HEK293 (cell line): ENCODE results near the gene SFT2D2.
A peak's percentile ranks its signal among the peaks of the same experiment; 100 is the strongest.

Experiments
- GFI1B ChIP-seq: fragments of 450-650 bp; formaldehyde crosslinking; IDR thresholded peaks from 2 replicates; pipeline ENCODE4 v1.5.1; 2016; ENCODE audit warnings: missing biosample characterization, missing genetic modification characterization
- GLI4 ChIP-seq: fragments of 450-650 bp; formaldehyde crosslinking; IDR thresholded peaks from 2 replicates; pipeline ENCODE4 v1.5.1; 2016; ENCODE audit warnings: missing biosample characterization, missing genetic modification characterization
- IKZF3 ChIP-seq: fragments of 450-650 bp; IDR thresholded peaks from 2 replicates; pipeline ENCODE4 v1.5.0; 2018; ENCODE audit warnings: missing biosample characterization, mild to moderate bottlenecking, missing genetic modification characterization, moderate library complexity
- KLF9 ChIP-seq: fragments of 450-650 bp; formaldehyde crosslinking; IDR thresholded peaks from 2 replicates; pipeline ENCODE4 v1.5.1; 2016; ENCODE audit warnings: missing biosample characterization, missing genetic modification characterization, low read depth
- PRDM1 ChIP-seq: fragments of 450-650 bp; formaldehyde crosslinking; IDR thresholded peaks from 2 replicates; pipeline ENCODE4; 2016; ENCODE audit warnings: missing biosample characterization, missing genetic modification characterization
- REPIN1 ChIP-seq: fragments of 450-650 bp; formaldehyde crosslinking; IDR thresholded peaks from 2 replicates; pipeline ENCODE4 v1.5.1; 2017; ENCODE audit warnings: missing biosample characterization, missing genetic modification characterization, low read depth
- YY1 ChIP-seq: fragments of 450-650 bp; formaldehyde crosslinking; IDR thresholded peaks from 2 replicates; pipeline ENCODE4 v1.5.1; 2018; ENCODE audit warnings: missing biosample characterization, missing genetic modification characterization
- ZBTB17 ChIP-seq: fragments of 450-650 bp; formaldehyde crosslinking; IDR thresholded peaks from 2 replicates; pipeline ENCODE4 v1.5.1; 2016; ENCODE audit warnings: missing biosample characterization, missing genetic modification characterization
- ZBTB21 ChIP-seq: fragments of 450-650 bp; formaldehyde crosslinking; IDR thresholded peaks from 2 replicates; pipeline ENCODE4 v1.5.1; 2017; ENCODE audit warnings: missing biosample characterization, missing genetic modification characterization
- ZBTB48 ChIP-seq: fragments of 450-650 bp; formaldehyde crosslinking; IDR thresholded peaks from 2 replicates; pipeline ENCODE4 v1.5.1; 2016; ENCODE audit warnings: missing biosample characterization, missing genetic modification characterization
- ZEB2 ChIP-seq: fragments of 450-650 bp; formaldehyde crosslinking; IDR thresholded peaks from 2 replicates; pipeline ENCODE4 v1.5.1; 2016; ENCODE audit warnings: missing biosample characterization, missing genetic modification characterization
- ZNF155 ChIP-seq: fragments of 450-650 bp; formaldehyde crosslinking; IDR thresholded peaks from 2 replicates; pipeline ENCODE4 v1.5.1; 2016; ENCODE audit warnings: missing biosample characterization, missing genetic modification characterization
- ZNF184 ChIP-seq: fragments of 450-650 bp; IDR thresholded peaks from 2 replicates; pipeline ENCODE4 v1.5.1; 2018; ENCODE audit warnings: missing biosample characterization, mild to moderate bottlenecking, missing genetic modification characterization
- ZNF221 ChIP-seq: fragments of 450-650 bp; formaldehyde crosslinking; IDR thresholded peaks from 2 replicates; pipeline ENCODE4 v1.5.1; 2017; ENCODE audit warnings: missing biosample characterization, missing genetic modification characterization, borderline replicate concordance
- ZNF335 ChIP-seq: fragments of 450-650 bp; formaldehyde crosslinking; conservative IDR thresholded peaks from 2 replicates; pipeline ENCODE4 v1.5.1; 2016; ENCODE audit warnings: missing biosample characterization, missing genetic modification characterization
- ZNF394 ChIP-seq: fragments of 450-650 bp; formaldehyde crosslinking; IDR thresholded peaks from 2 replicates; pipeline ENCODE4 v1.5.1; 2016; ENCODE audit warnings: missing biosample characterization, missing genetic modification characterization, mild to moderate bottlenecking, moderate library complexity, borderline replicate concordance
- ZNF48 ChIP-seq: fragments of 450-650 bp; formaldehyde crosslinking; IDR thresholded peaks from 2 replicates; pipeline ENCODE4 v1.5.1; 2016; ENCODE audit warnings: missing biosample characterization, missing genetic modification characterization
- ZNF558 ChIP-seq: fragments of 450-650 bp; formaldehyde crosslinking; IDR thresholded peaks from 2 replicates; pipeline ENCODE4 v1.5.1; 2016; ENCODE audit warnings: missing biosample characterization, missing genetic modification characterization
- ZNF560 ChIP-seq: fragments of 450-650 bp; formaldehyde crosslinking; IDR thresholded peaks from 2 replicates; pipeline ENCODE4 v1.5.1; 2017; ENCODE audit warnings: missing biosample characterization, missing genetic modification characterization, borderline replicate concordance
- ZNF626 ChIP-seq: fragments of 450-650 bp; sonication (Bioruptor Pico); formaldehyde crosslinking; IDR thresholded peaks from 2 replicates; pipeline ENCODE4 v1.5.1; 2018; ENCODE audit warnings: missing biosample characterization, missing genetic modification characterization, inconsistent platforms
- ZNF660 ChIP-seq: fragments of 450-650 bp; IDR thresholded peaks from 2 replicates; pipeline ENCODE4 v1.5.1; 2018; ENCODE audit warnings: missing biosample characterization, mild to moderate bottlenecking, missing genetic modification characterization
- ZNF76 ChIP-seq: fragments of 450-650 bp; formaldehyde crosslinking; IDR thresholded peaks from 2 replicates; pipeline ENCODE4; 2016; ENCODE audit warnings: low read depth, missing biosample characterization, missing genetic modification characterization, borderline replicate concordance
- ZNF843 ChIP-seq: fragments of 450-650 bp; formaldehyde crosslinking; IDR thresholded peaks from 2 replicates; pipeline ENCODE4 v1.5.1; 2016; ENCODE audit warnings: missing biosample characterization, missing genetic modification characterization
- ZSCAN23 ChIP-seq: fragments of 450-650 bp; formaldehyde crosslinking; IDR thresholded peaks from 2 replicates; pipeline ENCODE4 v1.5.1; 2016; ENCODE audit warnings: missing biosample characterization, missing genetic modification characterization
- ZSCAN30 ChIP-seq: fragments of 450-650 bp; IDR thresholded peaks from 2 replicates; pipeline ENCODE4 v1.5.1; 2018; ENCODE audit warnings: missing biosample characterization, mild to moderate bottlenecking, missing genetic modification characterization, moderate library complexity
- TF ChIP-seq, protein P1 (sequence below): fragments of 450-650 bp; IDR thresholded peaks from 2 replicates; pipeline ENCODE4 v1.5.1; 2018; ENCODE audit warnings: missing biosample characterization, missing genetic modification characterization
- TF ChIP-seq, protein P2 (sequence below): fragments of 450-650 bp; formaldehyde crosslinking; IDR thresholded peaks from 2 replicates; pipeline ENCODE4 v1.5.1; 2016; ENCODE audit warnings: missing biosample characterization, missing genetic modification characterization
- TF ChIP-seq, protein P3 (sequence below): IDR thresholded peaks from 2 replicates; pipeline ENCODE4 v1.6.1; 2011; ENCODE audit warnings: mild to moderate bottlenecking, low read depth, low read length, borderline replicate concordance
- TF ChIP-seq, protein P4 (sequence below): fragments of 450-650 bp; formaldehyde crosslinking; conservative IDR thresholded peaks from 2 replicates; pipeline ENCODE4 v1.5.1; 2016; ENCODE audit warnings: low read depth, missing biosample characterization, missing genetic modification characterization

Gene SFT2D2

DNA sequence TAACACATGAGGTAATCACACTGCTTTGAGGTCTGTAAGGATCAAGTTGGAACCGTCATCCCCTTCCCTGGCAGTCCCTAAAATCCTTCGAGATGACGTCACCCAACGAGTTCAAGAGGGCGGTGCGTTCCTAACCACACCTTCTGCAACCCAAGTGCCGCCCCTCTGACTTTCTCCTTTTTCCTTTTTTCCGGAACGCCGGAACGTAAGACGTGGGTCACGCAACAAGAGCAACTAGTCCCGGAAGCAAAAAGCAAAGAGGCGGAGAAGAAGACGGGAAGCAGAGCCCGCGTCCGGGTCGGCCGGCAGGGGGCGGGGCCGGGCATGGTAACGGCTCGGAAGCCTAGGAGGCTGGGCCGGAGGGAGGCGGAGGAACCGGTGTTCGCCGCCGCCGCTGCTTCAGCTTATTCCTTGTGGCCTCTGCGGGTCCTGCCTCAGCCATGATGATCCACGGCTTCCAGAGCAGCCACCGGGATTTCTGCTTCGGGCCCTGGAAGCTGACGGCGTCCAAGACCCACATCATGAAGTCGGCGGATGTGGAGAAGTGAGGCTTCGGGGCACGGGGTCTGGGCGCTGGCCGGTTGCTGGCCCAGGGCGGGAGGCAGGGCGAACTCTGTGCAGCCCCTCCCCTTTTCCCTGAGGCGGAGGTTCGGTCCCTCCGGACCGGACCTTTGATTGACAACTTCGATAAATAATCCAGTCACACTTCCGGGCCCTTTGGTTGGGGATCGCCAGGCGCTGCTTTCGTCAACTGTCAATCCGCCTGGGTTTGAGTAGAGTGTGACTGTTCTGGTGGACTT lies 47.0 kb upstream of the SFT2D2 start, which contains the start of gene TIPRL (continued):
- peak; percentile 98 for TF ChIP-seq IKZF3 (tag by site-specific recombination)
- TF ChIP-seq ZEB2 = peak; percentile 94
- TF ChIP-seq ZBTB17 (tag by site-specific recombination) = peak; percentile 89
- TF ChIP-seq, protein P1, sequence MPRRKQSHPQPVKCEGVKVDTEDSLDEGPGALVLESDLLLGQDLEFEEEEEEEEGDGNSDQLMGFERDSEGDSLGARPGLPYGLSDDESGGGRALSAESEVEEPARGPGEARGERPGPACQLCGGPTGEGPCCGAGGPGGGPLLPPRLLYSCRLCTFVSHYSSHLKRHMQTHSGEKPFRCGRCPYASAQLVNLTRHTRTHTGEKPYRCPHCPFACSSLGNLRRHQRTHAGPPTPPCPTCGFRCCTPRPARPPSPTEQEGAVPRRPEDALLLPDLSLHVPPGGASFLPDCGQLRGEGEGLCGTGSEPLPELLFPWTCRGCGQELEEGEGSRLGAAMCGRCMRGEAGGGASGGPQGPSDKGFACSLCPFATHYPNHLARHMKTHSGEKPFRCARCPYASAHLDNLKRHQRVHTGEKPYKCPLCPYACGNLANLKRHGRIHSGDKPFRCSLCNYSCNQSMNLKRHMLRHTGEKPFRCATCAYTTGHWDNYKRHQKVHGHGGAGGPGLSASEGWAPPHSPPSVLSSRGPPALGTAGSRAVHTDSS (tag by site-specific recombination) = no peak
- TF ChIP-seq PRDM1 = peak; percentile 87
- peak; percentile 94 for TF ChIP-seq KLF9 (tag by site-specific recombination)
- TF ChIP-seq ZNF335 (tag by site-specific recombination) = peak; percentile 87
- no peak for TF ChIP-seq REPIN1 (tag by site-specific recombination)
- TF ChIP-seq ZNF560 (tag by site-specific recombination) = no peak
- no peak for TF ChIP-seq ZNF626
- no peak for TF ChIP-seq ZNF221 (tag by site-specific recombination)
- no peak for TF ChIP-seq GFI1B (tag by site-specific recombination)
- TF ChIP-seq ZNF184 (tag by site-specific recombination) = peak; percentile 71; the same call in 1 of the 2 replicates
- TF ChIP-seq ZBTB21 (tag by site-specific recombination) = peak; percentile 99
- TF ChIP-seq, protein P2, sequence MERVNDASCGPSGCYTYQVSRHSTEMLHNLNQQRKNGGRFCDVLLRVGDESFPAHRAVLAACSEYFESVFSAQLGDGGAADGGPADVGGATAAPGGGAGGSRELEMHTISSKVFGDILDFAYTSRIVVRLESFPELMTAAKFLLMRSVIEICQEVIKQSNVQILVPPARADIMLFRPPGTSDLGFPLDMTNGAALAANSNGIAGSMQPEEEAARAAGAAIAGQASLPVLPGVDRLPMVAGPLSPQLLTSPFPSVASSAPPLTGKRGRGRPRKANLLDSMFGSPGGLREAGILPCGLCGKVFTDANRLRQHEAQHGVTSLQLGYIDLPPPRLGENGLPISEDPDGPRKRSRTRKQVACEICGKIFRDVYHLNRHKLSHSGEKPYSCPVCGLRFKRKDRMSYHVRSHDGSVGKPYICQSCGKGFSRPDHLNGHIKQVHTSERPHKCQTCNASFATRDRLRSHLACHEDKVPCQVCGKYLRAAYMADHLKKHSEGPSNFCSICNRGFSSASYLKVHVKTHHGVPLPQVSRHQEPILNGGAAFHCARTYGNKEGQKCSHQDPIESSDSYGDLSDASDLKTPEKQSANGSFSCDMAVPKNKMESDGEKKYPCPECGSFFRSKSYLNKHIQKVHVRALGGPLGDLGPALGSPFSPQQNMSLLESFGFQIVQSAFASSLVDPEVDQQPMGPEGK (tag by site-specific recombination) = peak; percentile 63
- no peak for TF ChIP-seq ZNF155 (tag by site-specific recombination)
- TF ChIP-seq ZNF76 (tag by site-specific recombination) = peak; percentile 79
- no peak for TF ChIP-seq ZNF48 (tag by site-specific recombination)
- TF ChIP-seq ZNF558 (tag by site-specific recombination) = peak; percentile 88; the same call in 1 of the 2 replicates
- TF ChIP-seq, protein P3, sequence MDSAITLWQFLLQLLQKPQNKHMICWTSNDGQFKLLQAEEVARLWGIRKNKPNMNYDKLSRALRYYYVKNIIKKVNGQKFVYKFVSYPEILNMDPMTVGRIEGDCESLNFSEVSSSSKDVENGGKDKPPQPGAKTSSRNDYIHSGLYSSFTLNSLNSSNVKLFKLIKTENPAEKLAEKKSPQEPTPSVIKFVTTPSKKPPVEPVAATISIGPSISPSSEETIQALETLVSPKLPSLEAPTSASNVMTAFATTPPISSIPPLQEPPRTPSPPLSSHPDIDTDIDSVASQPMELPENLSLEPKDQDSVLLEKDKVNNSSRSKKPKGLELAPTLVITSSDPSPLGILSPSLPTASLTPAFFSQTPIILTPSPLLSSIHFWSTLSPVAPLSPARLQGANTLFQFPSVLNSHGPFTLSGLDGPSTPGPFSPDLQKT = no peak
- TF ChIP-seq GLI4 (tag by site-specific recombination) = no peak
- TF ChIP-seq ZSCAN23 (tag by site-specific recombination) = peak; percentile 65; the same call in 1 of the 2 replicates
- peak; percentile 50; the same call in 1 of the 2 replicates for TF ChIP-seq ZNF394 (tag by site-specific recombination)
- peak; percentile 94 for TF ChIP-seq ZBTB48 (tag by site-specific recombination)
- peak; percentile 85; the same call in 1 of the 2 replicates for TF ChIP-seq ZNF660 (tag by site-specific recombination)
- peak; percentile 41 for TF ChIP-seq ZNF843 (tag by site-specific recombination)
- TF ChIP-seq, protein P4, sequence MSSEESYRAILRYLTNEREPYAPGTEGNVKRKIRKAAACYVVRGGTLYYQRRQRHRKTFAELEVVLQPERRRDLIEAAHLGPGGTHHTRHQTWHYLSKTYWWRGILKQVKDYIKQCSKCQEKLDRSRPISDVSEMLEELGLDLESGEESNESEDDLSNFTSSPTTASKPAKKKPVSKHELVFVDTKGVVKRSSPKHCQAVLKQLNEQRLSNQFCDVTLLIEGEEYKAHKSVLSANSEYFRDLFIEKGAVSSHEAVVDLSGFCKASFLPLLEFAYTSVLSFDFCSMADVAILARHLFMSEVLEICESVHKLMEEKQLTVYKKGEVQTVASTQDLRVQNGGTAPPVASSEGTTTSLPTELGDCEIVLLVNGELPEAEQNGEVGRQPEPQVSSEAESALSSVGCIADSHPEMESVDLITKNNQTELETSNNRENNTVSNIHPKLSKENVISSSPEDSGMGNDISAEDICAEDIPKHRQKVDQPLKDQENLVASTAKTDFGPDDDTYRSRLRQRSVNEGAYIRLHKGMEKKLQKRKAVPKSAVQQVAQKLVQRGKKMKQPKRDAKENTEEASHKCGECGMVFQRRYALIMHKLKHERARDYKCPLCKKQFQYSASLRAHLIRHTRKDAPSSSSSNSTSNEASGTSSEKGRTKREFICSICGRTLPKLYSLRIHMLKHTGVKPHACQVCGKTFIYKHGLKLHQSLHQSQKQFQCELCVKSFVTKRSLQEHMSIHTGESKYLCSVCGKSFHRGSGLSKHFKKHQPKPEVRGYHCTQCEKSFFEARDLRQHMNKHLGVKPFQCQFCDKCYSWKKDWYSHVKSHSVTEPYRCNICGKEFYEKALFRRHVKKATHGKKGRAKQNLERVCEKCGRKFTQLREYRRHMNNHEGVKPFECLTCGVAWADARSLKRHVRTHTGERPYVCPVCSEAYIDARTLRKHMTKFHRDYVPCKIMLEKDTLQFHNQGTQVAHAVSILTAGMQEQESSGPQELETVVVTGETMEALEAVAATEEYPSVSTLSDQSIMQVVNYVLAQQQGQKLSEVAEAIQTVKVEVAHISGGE (tag by site-specific recombination) = peak; percentile 95
- TF ChIP-seq ZSCAN30 (tag by site-specific recombination) = 0 out of 2 replicates have a peak, but pooled peaks have one; percentile 40
- TF ChIP-seq YY1 (tag by site-specific recombination) = peak; percentile 40; the same call in 1 of the 2 replicates
